BE2C (cell line): ENCODE measurements around the gene TMEM145.

Experiments used
- DNase-seq: peaks from one replicate; pipeline ENCODE4 v3.0.0-alpha.2; 2020
- H3K27me3 ChIP-seq: fragments of 250-450 bp; sonication (Bioruptor Pico); 2 replicates; pipeline ENCODE4 v1.5.1; 2020; ENCODE audit warnings: mild to moderate bottlenecking
- H3K36me3 ChIP-seq: fragments of 250-450 bp; sonication (Bioruptor Pico); 2 replicates; pipeline ENCODE4 v1.5.1; 2020; ENCODE audit warnings: mild to moderate bottlenecking
- H3K4me1 ChIP-seq: fragments of 250-450 bp; sonication (Bioruptor Pico); 2 replicates; pipeline ENCODE4 v1.5.1; 2020
- H3K4me3 ChIP-seq: 2 replicates; pipeline ENCODE4 v1.5.1; 2011; ENCODE audit warnings: low read depth, low read length
- H3K9me3 ChIP-seq: fragments of 250-450 bp; sonication (Bioruptor Pico); 2 replicates; pipeline ENCODE4 v1.5.1; 2020
- TF ChIP-seq, protein P1 (sequence below): IDR thresholded peaks from 2 replicates; pipeline ENCODE4 v1.5.1; 2012; ENCODE audit warnings: mild to moderate bottlenecking, low read depth, low read length

TMEM145 gene

DNA sequence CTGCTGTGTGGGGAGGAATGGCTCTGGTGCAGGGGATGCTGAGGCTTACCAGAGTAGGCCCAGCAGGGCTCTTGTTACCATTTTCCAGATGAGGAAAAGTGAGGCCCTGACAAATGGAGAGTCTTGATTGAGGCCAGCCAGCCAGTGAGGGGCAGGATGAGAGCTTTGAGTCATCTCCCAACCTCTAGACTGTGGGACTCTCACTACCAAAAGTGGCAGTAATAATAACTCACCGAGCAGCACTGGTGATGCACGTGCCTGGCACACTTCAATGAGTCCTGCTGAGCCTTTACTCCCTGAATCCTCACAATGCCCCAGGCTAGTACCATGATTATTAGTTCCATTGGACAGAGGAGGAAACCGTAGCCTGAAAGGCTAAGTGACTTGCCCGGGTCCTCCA is 36.3 kb upstream of the TMEM145 start:
- no peaks in the 10 kb centered on the region for H3K9me3 ChIP-seq
- H3K4me1 ChIP-seq = peaks cover 28% of the 10 kb centered on the region
- H3K27me3 ChIP-seq = no peaks in the 10 kb centered on the region
- DNase-seq = no peak
- H3K36me3 ChIP-seq = peaks cover 40% of the 10 kb centered on the region
- TF ChIP-seq, protein P1, sequence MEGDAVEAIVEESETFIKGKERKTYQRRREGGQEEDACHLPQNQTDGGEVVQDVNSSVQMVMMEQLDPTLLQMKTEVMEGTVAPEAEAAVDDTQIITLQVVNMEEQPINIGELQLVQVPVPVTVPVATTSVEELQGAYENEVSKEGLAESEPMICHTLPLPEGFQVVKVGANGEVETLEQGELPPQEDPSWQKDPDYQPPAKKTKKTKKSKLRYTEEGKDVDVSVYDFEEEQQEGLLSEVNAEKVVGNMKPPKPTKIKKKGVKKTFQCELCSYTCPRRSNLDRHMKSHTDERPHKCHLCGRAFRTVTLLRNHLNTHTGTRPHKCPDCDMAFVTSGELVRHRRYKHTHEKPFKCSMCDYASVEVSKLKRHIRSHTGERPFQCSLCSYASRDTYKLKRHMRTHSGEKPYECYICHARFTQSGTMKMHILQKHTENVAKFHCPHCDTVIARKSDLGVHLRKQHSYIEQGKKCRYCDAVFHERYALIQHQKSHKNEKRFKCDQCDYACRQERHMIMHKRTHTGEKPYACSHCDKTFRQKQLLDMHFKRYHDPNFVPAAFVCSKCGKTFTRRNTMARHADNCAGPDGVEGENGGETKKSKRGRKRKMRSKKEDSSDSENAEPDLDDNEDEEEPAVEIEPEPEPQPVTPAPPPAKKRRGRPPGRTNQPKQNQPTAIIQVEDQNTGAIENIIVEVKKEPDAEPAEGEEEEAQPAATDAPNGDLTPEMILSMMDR = no peak
- H3K4me3 ChIP-seq = no peak overlapping the region

DNA sequence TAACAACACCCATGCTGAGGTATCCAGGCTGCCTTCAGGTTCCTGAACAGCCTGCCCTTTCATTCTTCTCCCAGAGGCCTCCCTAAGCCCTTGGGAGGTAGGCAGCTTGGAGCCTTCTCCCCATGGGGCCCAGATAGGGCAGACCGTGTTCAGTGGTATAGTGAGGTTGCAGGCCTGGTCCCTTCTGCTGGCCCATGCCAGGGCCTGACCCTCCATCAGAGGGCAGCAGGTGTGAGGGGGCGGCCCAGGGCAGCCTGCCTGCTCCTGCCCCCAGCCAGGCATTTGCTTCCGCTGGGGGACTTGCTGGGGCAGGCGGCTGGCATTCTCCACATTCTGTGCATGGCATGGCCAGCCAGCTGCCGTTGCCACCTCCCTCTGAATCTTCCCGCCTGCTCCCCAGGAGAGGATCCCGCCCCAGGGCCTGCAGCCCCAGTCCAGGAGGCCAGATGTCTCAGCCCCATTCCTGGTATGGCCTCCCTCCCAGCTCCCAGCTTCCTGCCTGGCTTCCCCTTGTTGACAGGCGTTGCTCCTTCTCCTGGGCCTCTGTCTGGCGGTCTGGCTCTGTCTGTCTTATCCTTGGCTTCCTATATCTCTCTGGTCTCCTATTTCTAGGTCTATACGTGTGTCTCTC is 35.2 kb upstream of the TMEM145 start:
- Histone ChIP-seq H3K9me3 (no peaks in the 10 kb centered on the region), H3K4me1 (peaks cover 37% of the 10 kb centered on the region)

DNA sequence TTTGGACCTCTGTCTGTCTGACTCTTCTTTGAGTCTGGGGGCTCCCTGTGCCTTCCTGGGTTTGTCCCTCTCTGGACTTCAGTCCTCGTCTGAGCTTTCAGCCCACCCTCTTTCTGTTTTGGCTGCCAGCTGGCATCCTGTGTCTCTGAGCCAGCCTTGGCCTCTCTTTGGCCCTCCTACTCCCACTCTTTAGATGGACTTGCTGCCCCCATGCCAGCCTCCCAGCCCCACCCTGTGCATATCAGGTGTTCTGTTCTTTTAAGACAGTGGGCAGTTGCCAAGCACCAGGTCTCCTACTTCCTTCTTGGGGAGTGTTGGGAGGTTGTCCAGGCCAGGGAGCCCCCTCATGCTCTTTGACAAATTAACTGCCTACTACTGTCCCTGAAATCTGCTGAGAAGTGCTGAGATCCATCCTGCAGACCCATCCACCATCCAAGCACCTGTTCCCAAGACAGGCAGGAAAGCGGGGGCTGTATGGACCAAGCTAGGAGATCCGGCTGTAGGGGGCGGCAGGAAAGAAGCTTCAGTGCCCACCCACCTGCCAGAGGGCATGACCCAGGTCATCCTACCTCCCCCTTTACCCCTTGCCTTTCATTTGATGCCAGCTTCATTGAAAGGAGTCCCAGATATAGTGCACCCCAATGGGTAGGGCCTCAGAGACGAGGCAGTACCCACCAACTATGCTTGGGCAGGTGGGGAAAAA is 34.5 kb upstream of the TMEM145 start:
- H3K36me3 ChIP-seq = peaks cover 22% of the 10 kb centered on the region
- TF ChIP-seq, protein P1 = no peak
- H3K9me3 ChIP-seq = no peaks in the 10 kb centered on the region
- DNase-seq = no peak
- H3K4me3 ChIP-seq = no peak overlapping the region
- peaks cover 42% of the 10 kb centered on the region for H3K4me1 ChIP-seq
- no peaks in the 10 kb centered on the region for H3K27me3 ChIP-seq

More for the DNA sequence above, 35.2 kb upstream of the TMEM145 start:
- DNase-seq = peak; percentile 67
- no peaks in the 10 kb centered on the region for H3K27me3 ChIP-seq
- H3K36me3 ChIP-seq = peaks cover 29% of the 10 kb centered on the region
- no peak overlapping the region for H3K4me3 ChIP-seq
- TF ChIP-seq, protein P1 = no peak

DNA sequence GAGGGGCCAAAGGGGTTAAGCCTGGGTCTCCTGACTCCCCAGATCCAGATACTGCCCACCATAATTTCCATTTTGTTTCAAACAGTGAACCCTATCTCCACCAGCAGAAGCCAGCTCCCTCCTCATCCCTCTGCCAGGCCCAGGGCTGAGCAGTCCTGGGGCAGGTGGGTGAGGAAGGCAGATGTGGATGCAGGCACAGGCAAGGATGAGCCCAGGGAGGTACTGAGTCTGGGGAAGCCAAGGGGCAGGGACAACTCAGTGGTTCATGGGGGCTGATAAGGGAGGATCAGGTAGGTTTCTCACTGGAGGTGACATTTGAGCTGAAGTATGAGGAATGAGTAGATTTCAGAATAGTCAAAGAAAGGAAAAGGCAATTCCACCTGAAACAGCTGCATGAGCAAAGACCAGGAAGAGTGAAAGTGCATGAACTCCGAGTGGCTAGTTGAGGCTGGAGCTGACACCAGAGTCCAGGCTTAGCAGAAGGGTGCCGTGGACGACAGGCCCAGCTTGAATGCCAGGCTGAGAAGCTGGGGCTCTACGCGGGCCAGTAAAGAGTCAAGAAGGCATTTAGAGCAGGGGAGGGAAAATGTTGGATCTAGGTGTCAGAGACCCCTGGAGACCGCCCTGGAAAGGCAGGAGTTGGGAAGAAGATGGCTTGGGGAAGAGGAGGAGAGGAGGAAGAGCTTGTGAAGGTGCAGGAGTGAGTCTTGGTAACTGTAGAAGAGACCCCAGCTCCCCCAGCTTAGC is 33.8 kb upstream of the TMEM145 start:
- H3K27me3 ChIP-seq = no peaks in the 10 kb centered on the region
- H3K9me3 ChIP-seq = no peaks in the 10 kb centered on the region
- TF ChIP-seq, protein P1 = no peak
- H3K4me1 ChIP-seq = peaks cover 42% of the 10 kb centered on the region
- no peak for DNase-seq
- peak overlapping the region; percentile 79 for H3K4me3 ChIP-seq
- H3K36me3 ChIP-seq = peaks cover 15% of the 10 kb centered on the region

DNA sequence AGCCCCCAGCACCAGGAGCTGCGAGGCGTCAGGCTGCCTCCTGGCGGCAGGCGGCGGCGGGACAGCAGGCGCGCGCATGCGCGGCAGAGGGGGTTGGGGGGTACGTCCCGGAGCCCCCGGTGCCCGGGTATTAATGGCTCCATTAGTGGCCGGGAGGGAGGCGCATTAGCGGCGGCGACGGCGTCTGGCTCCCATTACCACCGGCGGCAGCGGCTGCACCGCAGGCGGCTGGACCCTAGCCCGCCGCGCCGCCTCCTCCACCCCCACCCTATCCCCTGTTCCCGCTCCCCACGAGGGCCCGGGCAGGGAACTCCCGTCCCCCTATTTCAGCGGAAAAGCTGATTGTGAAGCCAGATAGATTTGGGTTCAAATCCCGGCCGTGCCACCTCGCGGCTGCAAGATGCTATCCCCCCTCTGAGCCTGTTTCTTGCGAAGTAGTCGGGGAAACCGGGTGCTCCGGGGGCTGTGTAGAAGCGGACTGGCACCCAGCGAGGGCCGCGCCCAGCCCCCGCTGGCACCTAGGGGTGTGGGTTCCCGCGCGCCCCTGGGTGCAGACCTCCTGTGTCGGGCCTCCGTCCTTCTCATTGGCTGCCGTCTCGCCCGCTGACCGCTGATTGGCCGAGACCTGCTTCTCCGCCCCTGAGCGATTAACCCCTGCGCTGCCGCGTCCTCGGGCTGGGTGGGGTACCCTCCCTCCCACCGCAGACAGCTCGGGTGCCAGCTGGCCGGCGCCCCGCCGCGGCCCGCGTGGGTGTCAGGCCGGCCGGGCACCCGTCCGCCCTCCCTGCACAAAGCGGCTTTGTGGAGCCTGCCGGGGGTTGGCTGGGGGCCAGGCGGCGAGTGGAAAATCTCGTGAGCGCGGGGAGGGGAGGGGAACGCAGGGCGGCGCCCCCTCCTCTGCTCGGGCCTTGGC is 33.0 kb upstream of the TMEM145 start:
- H3K27me3 ChIP-seq = no peaks in the 10 kb centered on the region
- peak; percentile 95 for DNase-seq
- no peaks in the 10 kb centered on the region for H3K9me3 ChIP-seq
- H3K36me3 ChIP-seq = peaks cover 7% of the 10 kb centered on the region; the same call in 1 of the 2 replicates
- peak overlapping the region; percentile 79 for H3K4me3 ChIP-seq
- H3K4me1 ChIP-seq = peaks cover 42% of the 10 kb centered on the region
- TF ChIP-seq, protein P1 = peak; percentile 86
